Thoracic aorta (tissue), 2 donors: ENCODE data around the gene LAP3. TPM values are rescaled to one million over a fixed set of nuclear protein-coding genes. Genes with fewer than 3 reads are reported as not detected.

Source experiments
- ATAC-seq: fragments of 150-250 bp; one replicate; pipeline ENCODE4 v1.8.0; 2017; ENCODE audit warnings: low read depth; ENCODE audit not compliant: insufficient number of reproducible peaks, low FRiP score
- DNase-seq: peaks from one replicate; pipeline ENCODE4 v3.0.0-alpha.2; 2020; ENCODE audit warnings: low spot score
- H3K27ac ChIP-seq, 2 donors: fragments of 200-600 bp; sonication (generic); 1 replicate in 1 of 2; 2 replicates in 1 of 2; pipeline ENCODE4 v1.5.1; 2016; ENCODE audit warnings: mild to moderate bottlenecking in 2 of 2, moderate library complexity in 2 of 2
- H3K27me3 ChIP-seq: fragments of 200-600 bp; sonication (generic); replicated peaks from 2 replicates; pipeline ENCODE4 v1.6.0; 2016; ENCODE audit warnings: mild to moderate bottlenecking; ENCODE audit not compliant: insufficient read depth
- H3K36me3 ChIP-seq: fragments of 200-600 bp; sonication (generic); one replicate; pipeline ENCODE4 v1.5.1; 2016
- H3K4me1 ChIP-seq, 2 donors: fragments of 200-600 bp; sonication (generic); 1 replicate in 1 of 2; 2 replicates in 1 of 2; pipeline versions ENCODE4 v1.5.1 to v1.6.0; 2016; ENCODE audit warnings: low read depth in 2 of 2, mild to moderate bottlenecking in 1 of 2; ENCODE audit not compliant: control insufficient read depth in 1 of 2
- H3K4me3 ChIP-seq: fragments of 200-600 bp; sonication (generic); 2 replicates; pipeline ENCODE4 v1.5.1; 2016; ENCODE audit warnings: mild to moderate bottlenecking
- H3K9me3 ChIP-seq: fragments of 200-600 bp; sonication (generic); 2 replicates; pipeline ENCODE4 v1.5.1; 2016
- CTCF ChIP-seq: fragments of 200-600 bp; sonication (generic); IDR thresholded peaks from one replicate; pipeline ENCODE4 v1.5.1; 2019; ENCODE audit warnings: antibody characterized with exemption
- total RNA-seq, 2 donors: library from RNA; depleted of rRNA; stranded (reverse); fragments of >200 nt; gene quantifications; one replicate each; pipeline versions ENCODE4 v1.1.0 to v1.2.3, GENCODE V29; 2016

LAP3 gene
- total RNA-seq, 2 donors from 2014 or later = 83.3 to 91.2 TPM

- no peak for DNase-seq
- no peak for ATAC-seq
- H3K4me1 ChIP-seq = no peaks in the 10 kb centered on the region
- H3K36me3 ChIP-seq = no peaks in the 10 kb centered on the region
- no peak overlapping the region for H3K27ac ChIP-seq
- no peak overlapping the region for H3K4me3 ChIP-seq
- TF ChIP-seq CTCF = no peak
- H3K9me3 ChIP-seq = no peaks in the 10 kb centered on the region
- no peaks in the 10 kb centered on the region for H3K27me3 ChIP-seq
Observed at GRCh38 chr4:17560065-17560673, 16.8 kb upstream of the LAP3 start.

GRCh38 chr4:17561195-17561909 lies 15.6 kb upstream of the LAP3 start:
- no peak overlapping the region for H3K4me3 ChIP-seq
- H3K36me3 ChIP-seq = no peaks in the 10 kb centered on the region
- no peak overlapping the region for H3K27ac ChIP-seq
- ATAC-seq (no peak), DNase-seq (no peak)
- H3K27me3 ChIP-seq = no peaks in the 10 kb centered on the region
- H3K9me3 ChIP-seq = no peaks in the 10 kb centered on the region
- TF ChIP-seq CTCF = no peak
- no peaks in the 10 kb centered on the region for H3K4me1 ChIP-seq

GRCh38 chr4:17562157-17562556 lies 14.8 kb upstream of the LAP3 start:
- no peak for TF ChIP-seq CTCF
- H3K9me3 ChIP-seq = no peaks in the 10 kb centered on the region
- DNase-seq (no peak), ATAC-seq (no peak)
- no peaks in the 10 kb centered on the region for H3K4me1 ChIP-seq
- H3K27ac ChIP-seq = no peak overlapping the region
- no peak overlapping the region for H3K4me3 ChIP-seq
- H3K27me3 ChIP-seq = no peaks in the 10 kb centered on the region
- no peaks in the 10 kb centered on the region for H3K36me3 ChIP-seq

- Histone ChIP-seq H3K27ac (no peak overlapping the region), H3K36me3 (no peaks in the 10 kb centered on the region), H3K27me3 (no peaks in the 10 kb centered on the region), H3K4me1 (no peaks in the 10 kb centered on the region), H3K9me3 (no peaks in the 10 kb centered on the region), H3K4me3 (no peak overlapping the region)
- TF ChIP-seq CTCF = no peak
- no peak for DNase-seq
- no peak for ATAC-seq
Observed at GRCh38 chr4:17565846-17566245, 11.2 kb upstream of the LAP3 start.

- TF ChIP-seq CTCF = no peak
- no peak for ATAC-seq
- no peaks in the 10 kb centered on the region for H3K9me3 ChIP-seq
Observed at GRCh38 chr4:17567271-17567670, 9.7 kb upstream of the LAP3 start.

More at GRCh38 chr4:17567271-17567670, 9.7 kb upstream of the LAP3 start:
- no peak overlapping the region for H3K27ac ChIP-seq
- no peaks in the 10 kb centered on the region for H3K36me3 ChIP-seq
- no peak overlapping the region for H3K4me3 ChIP-seq
- no peaks in the 10 kb centered on the region for H3K27me3 ChIP-seq
- H3K4me1 ChIP-seq = no peaks in the 10 kb centered on the region
- no peak for DNase-seq
